Measurements from ENCODE around the gene TLK1. TPM values are rescaled to one million over a fixed set of nuclear protein-coding genes. Genes with fewer than 3 reads are reported as not detected.

Gene TLK1
- total and polyA plus RNA-seq, 9 of the 15 experiments (the other 6 are each of a cell fraction or from before 2014, with no cell fraction given), result 20.2 to 101 (median 40.5) TPM

GRCh38 chr2:171159372-171160118, 1.1 kb downstream of the TLK1 start:
- Histone ChIP-seq H3K79me2 (ENCODE audit: control insufficient read depth, insufficient read depth, low read length) (peaks cover 63% of the 10 kb centered on the region), H3K36me3 (ENCODE audit: control insufficient read depth, insufficient read depth, low read length) (no peaks in the 10 kb centered on the region), H3K4me3 (peak overlapping the region; percentile 81), H3K27me3 (ENCODE audit: control insufficient read depth in 2 of 2, insufficient read depth in 2 of 2, low read length in 2 of 2) (no peaks in the 10 kb centered on the region), H3K9ac (ENCODE audit: insufficient read depth in 1 of 2, low read depth in 2 of 2, low read length in 2 of 2) (peak overlapping the region; percentile 87 to 98), H3K4me2 (ENCODE audit: insufficient read depth, low read length) (peak overlapping the region; percentile 89), H3K27ac (ENCODE audit: extremely low read depth, low read depth, low read length) (peak overlapping the region; percentile 92), H2AFZ (ENCODE audit: low read depth, low read length) (peak overlapping the region; percentile 60), H4K20me1 (replicated peaks; ENCODE audit: control insufficient read depth, insufficient read depth, low read length) (peaks cover 5% of the 10 kb centered on the region; the same call in 1 of the 2 replicates), H3K9me3 (replicated peaks; ENCODE audit: control insufficient read depth, insufficient read depth, low read depth, low read length) (no peaks in the 10 kb centered on the region), H3K4me1 (replicated peaks in 1 of 2; ENCODE audit: control insufficient read depth in 2 of 2, insufficient read depth in 2 of 2, low read length in 2 of 2) (peaks cover 10 to 46% of the 10 kb centered on the region in 2 experiments), H3K9me1 (ENCODE audit: control insufficient read depth, insufficient read depth, low read length) (no peaks in the 10 kb centered on the region)
- in situ Hi-C loops (cut with MboI) (no loop called here), intact Hi-C loops (cut with micrococcal nuclease) (loop anchor here (1.0 to 5.0 kb wide), 8 partner anchors 68 to 363 kb away; partner anchors contain the start of genes CYBRD1, DCAF17, GORASP2 and METTL8)
- FAIRE-seq (peak; percentile 64), ATAC-seq (peak; percentile 44), DNase-seq (ENCODE audit: extremely low read depth in 1 of 4, low spot score in 3 of 4) (peak in 3 of 4 experiments; percentile 62 to 76 (median 64))
- ChIA-PET CTCF (ENCODE audit: low intra/inter-chr PET ratio) (interaction anchor here (1.3 to 1.8 kb wide), 2 partner anchors 186 to 193 kb away, joined by 4 to 18 read pairs; no protein-coding TSS in a partner anchor), POLR2A (interaction anchor here (0.6 to 11.4 kb wide), 17 partner anchors 8 to 403 kb away, joined by 3 to 118 read pairs (median 4); no protein-coding TSS in a partner anchor)
- WGBS (ENCODE audit: insufficient coverage, low coverage, missing lambda C conversion rate), result 1% methylated on average over 38 of the region's 38 CpGs
- BruUV-seq (replicated peaks), result no TSS peak
- TF ChIP-seq RHOXF2B (CRISPR knock-in tag; conservative IDR thresholded peaks at IDR 0.05), result no peak
- 0 out of 2 replicates have a peak, but pooled peaks have one; percentile 73 for TF ChIP-seq SRSF3 (IDR thresholded peaks at IDR 0.05; ENCODE audit: insufficient read depth, low read length)
- TF ChIP-seq, protein P1, sequence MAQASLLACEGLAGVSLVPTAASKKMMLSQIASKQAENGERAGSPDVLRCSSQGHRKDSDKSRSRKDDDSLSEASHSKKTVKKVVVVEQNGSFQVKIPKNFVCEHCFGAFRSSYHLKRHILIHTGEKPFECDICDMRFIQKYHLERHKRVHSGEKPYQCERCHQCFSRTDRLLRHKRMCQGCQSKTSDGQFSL (CRISPR knock-in tag; IDR thresholded peaks at IDR 0.05), result no peak
- TF ChIP-seq, protein P1 (tag; IDR thresholded peaks at IDR 0.05), result no peak
- no peak for TF ChIP-seq MECOM (CRISPR knock-in tag; IDR thresholded peaks at IDR 0.05)
- TF ChIP-seq ZNF175 (CRISPR knock-in tag; IDR thresholded peaks at IDR 0.05; ENCODE audit: low read depth), result 0 out of 2 replicates have a peak, but pooled peaks have one; percentile 40
- no peak for TF ChIP-seq ZKSCAN1 (IDR thresholded peaks at IDR 0.05; ENCODE audit: low read depth, low read length)
- TF ChIP-seq ZNF644 (tag; IDR thresholded peaks at IDR 0.05; ENCODE audit: low read depth), result no peak
- no peak for TF ChIP-seq FOS (IDR thresholded peaks at IDR 0.05; ENCODE audit: extremely low read depth, insufficient read length)
- no peak for TF ChIP-seq TEAD2 (tag; IDR thresholded peaks at IDR 0.05)
- TF ChIP-seq, protein P2, sequence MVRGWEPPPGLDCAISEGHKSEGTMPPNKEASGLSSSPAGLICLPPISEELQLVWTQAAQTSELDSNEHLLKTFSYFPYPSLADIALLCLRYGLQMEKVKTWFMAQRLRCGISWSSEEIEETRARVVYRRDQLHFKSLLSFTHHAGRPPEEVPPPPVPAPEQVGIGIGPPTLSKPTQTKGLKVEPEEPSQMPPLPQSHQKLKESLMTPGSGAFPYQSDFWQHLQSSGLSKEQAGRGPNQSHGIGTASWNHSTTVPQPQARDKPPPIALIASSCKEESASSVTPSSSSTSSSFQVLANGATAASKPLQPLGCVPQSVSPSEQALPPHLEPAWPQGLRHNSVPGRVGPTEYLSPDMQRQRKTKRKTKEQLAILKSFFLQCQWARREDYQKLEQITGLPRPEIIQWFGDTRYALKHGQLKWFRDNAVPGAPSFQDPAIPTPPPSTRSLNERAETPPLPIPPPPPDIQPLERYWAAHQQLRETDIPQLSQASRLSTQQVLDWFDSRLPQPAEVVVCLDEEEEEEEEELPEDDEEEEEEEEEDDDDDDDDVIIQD (CRISPR knock-in tag; IDR thresholded peaks at IDR 0.05), result no peak
- TF ChIP-seq CEBPB (tag; IDR thresholded peaks at IDR 0.05), result no peak
- no peak for TF ChIP-seq FOXO4 (CRISPR knock-in tag; IDR thresholded peaks at IDR 0.05)
- TF ChIP-seq ELK1 (CRISPR knock-in tag; IDR thresholded peaks at IDR 0.05), result no peak
- TF ChIP-seq CCAR2 (IDR thresholded peaks at IDR 0.05; ENCODE audit: low read depth, low read length), result no peak

All from K562 (cell line).